ENCODE data around the gene BTF3. TPM values are rescaled to one million over a fixed set of nuclear protein-coding genes. Genes with fewer than 3 reads are reported as not detected.

Gene BTF3
- total and polyA plus RNA-seq, 9 of the 15 experiments (the other 6 are each of a cell fraction or from before 2014, with no cell fraction given), result 534 to 1,637 (median 848) TPM

- TF ChIP-seq NFE2 (IDR thresholded peaks at IDR 0.05; ENCODE audit: low read depth), result no peak
Measured at GRCh38 chr5:73513996-73514395, 15.8 kb downstream of the BTF3 start (continued).

GRCh38 chr5:73514418-73514817 lies 16.2 kb downstream of the BTF3 start:
- WGBS (ENCODE audit: insufficient coverage, low coverage, missing lambda C conversion rate), result 0% methylated on average over 2 of the region's 2 CpGs
- DNase-seq (ENCODE audit: extremely low read depth in 1 of 4, low spot score in 3 of 4) (no peak), ATAC-seq (no peak), FAIRE-seq (no peak)
- no peaks in the 10 kb centered on the region for H3K36me3 ChIP-seq (ENCODE audit: control insufficient read depth, insufficient read depth, low read length)
- no peaks in the 10 kb centered on the region for H3K9me3 ChIP-seq (replicated peaks; ENCODE audit: control insufficient read depth, insufficient read depth, low read depth, low read length)
- POLR2A ChIA-PET, result interaction anchor here (1.3 kb wide), 1 partner anchor 12 kb away, joined by 3 read pairs; no protein-coding TSS in a partner anchor
- H3K4me1 ChIP-seq (replicated peaks in 1 of 2; ENCODE audit: control insufficient read depth in 2 of 2, insufficient read depth in 2 of 2, low read length in 2 of 2), result no peaks in the 10 kb centered on the region
- H3K27ac ChIP-seq (ENCODE audit: extremely low read depth, low read depth, low read length), result no peak overlapping the region
- no peaks in the 10 kb centered on the region for H3K9me1 ChIP-seq (ENCODE audit: control insufficient read depth, insufficient read depth, low read length)
- H3K27me3 ChIP-seq (ENCODE audit: control insufficient read depth in 2 of 2, insufficient read depth in 2 of 2, low read length in 2 of 2), result no peaks in the 10 kb centered on the region
- intact Hi-C loops (cut with micrococcal nuclease), result loop anchor here (10.0 kb wide), 1 partner anchor 180 kb away; no protein-coding TSS in a partner anchor
- BruUV-seq (replicated peaks), result no TSS peak
- H3K4me3 ChIP-seq, result no peak overlapping the region
- no peak overlapping the region for H3K9ac ChIP-seq (ENCODE audit: insufficient read depth in 1 of 2, low read depth in 2 of 2, low read length in 2 of 2)
- in situ Hi-C loops (cut with MboI), result no loop called here
- no peak overlapping the region for H2AFZ ChIP-seq (ENCODE audit: low read depth, low read length)
- no peaks in the 10 kb centered on the region for H4K20me1 ChIP-seq (replicated peaks; ENCODE audit: control insufficient read depth, insufficient read depth, low read length)
- H3K79me2 ChIP-seq (ENCODE audit: control insufficient read depth, insufficient read depth, low read length), result no peaks in the 10 kb centered on the region
- CTCF ChIA-PET (ENCODE audit: low intra/inter-chr PET ratio), result no interaction called here
- H3K4me2 ChIP-seq (ENCODE audit: insufficient read depth, low read length), result no peak overlapping the region
- TF ChIP-seq U2AF1 (optimal IDR thresholded peaks at IDR 0.05; ENCODE audit: low read depth, low read length) (no peak), ZBTB33 (CRISPR knock-in tag; IDR thresholded peaks at IDR 0.05) (no peak), CREB1 (IDR thresholded peaks at IDR 0.05) (no peak), CREB1 (CRISPR knock-in tag; IDR thresholded peaks at IDR 0.05) (no peak), REST (IDR thresholded peaks at IDR 0.05; ENCODE audit: borderline replicate concordance) (no peak), REST (CRISPR knock-in tag; IDR thresholded peaks at IDR 0.05; ENCODE audit: low read depth) (no peak), CSDE1 (IDR thresholded peaks at IDR 0.05) (no peak), NONO (IDR thresholded peaks at IDR 0.05; ENCODE audit: low read depth in 2 of 2, low read length in 1 of 2) (no peak), HNRNPH1 (optimal IDR thresholded peaks at IDR 0.05; ENCODE audit: low read depth, low read length) (no peak), USF2 (CRISPR knock-in tag; IDR thresholded peaks at IDR 0.05) (no peak), HLTF (IDR thresholded peaks at IDR 0.05) (no peak)
